HepG2 (cell line): Measurements from ENCODE around the gene C19orf44. TPM values are rescaled to one million over a fixed set of nuclear protein-coding genes. Genes with fewer than 3 reads are reported as not detected.

ENCODE experiments used
- ASH2L ChIP-seq: fragments of 300-600, 200-600 bp; sonication (generic); IDR thresholded peaks from 2 replicates; pipeline ENCODE4 v1.7.0; 2017; ENCODE audit warnings: low read depth, mild to moderate bottlenecking, moderate library complexity, mixed read lengths, low read length; ENCODE audit not compliant: insufficient read length
- ATM ChIP-seq: fragments of 450-650 bp; IDR thresholded peaks from 2 replicates; pipeline ENCODE4 v1.7.1; 2017; ENCODE audit warnings: mild to moderate bottlenecking, borderline replicate concordance
- HNF4G ChIP-seq, 2 experiments: sonication (generic) in 1 of 2; formaldehyde crosslinking in 1 of 2; IDR thresholded peaks; 2 replicates each; pipeline versions ENCODE4 v1.4.0 to v1.6.1; 2011 to 2020; ENCODE audit warnings: borderline replicate concordance in 2 of 2, low read depth in 2 of 2, mild to moderate bottlenecking in 2 of 2, low read length in 1 of 2, missing genetic modification reagents in 1 of 2, moderate library complexity in 1 of 2
- KLF16 ChIP-seq, 2 experiments: sonication (generic) in 1 of 2; formaldehyde crosslinking in 1 of 2; IDR thresholded peaks; 2 replicates each; pipeline versions ENCODE4 v1.6.1 to v1.8.0; 2016 to 2023; ENCODE audit warnings: missing genetic modification reagents in 2 of 2, missing compliant biosample characterization in 1 of 2
- NFYB ChIP-seq: sonication (generic); formaldehyde crosslinking; IDR thresholded peaks from 2 replicates; pipeline ENCODE4 v1.4.0; 2020; ENCODE audit warnings: missing genetic modification reagents
- PTBP1 ChIP-seq: fragments of 200-400 bp; formaldehyde crosslinking; IDR thresholded peaks from 2 replicates; pipeline ENCODE4 v1.6.1; 2018; ENCODE audit warnings: low read length, low read depth; ENCODE audit not compliant: poor library complexity, severe bottlenecking
- SIX4 ChIP-seq: sonication (generic); formaldehyde crosslinking; IDR thresholded peaks from 2 replicates; pipeline ENCODE4 v1.4.0; 2020; ENCODE audit warnings: missing genetic modification reagents
- ZBTB40 ChIP-seq, 2 experiments: fragments of 450-650 bp in 1 of 2; sonication (generic) in 1 of 2; formaldehyde crosslinking in 1 of 2; IDR thresholded peaks; 2 replicates each; pipeline versions ENCODE4 v1.6.1 to v1.8.0; 2016 to 2022; ENCODE audit warnings: antibody characterized with exemption in 1 of 2, mild to moderate bottlenecking in 1 of 2, missing genetic modification reagents in 1 of 2
- ZC3H13 ChIP-seq: sonication (generic); formaldehyde crosslinking; IDR thresholded peaks from 2 replicates; pipeline ENCODE4 v1.8.1; 2023; ENCODE audit warnings: mild to moderate bottlenecking, missing genetic modification reagents, moderate library complexity
- ZFP82 ChIP-seq: sonication (generic); formaldehyde crosslinking; IDR thresholded peaks from 2 replicates; pipeline ENCODE4 v1.5.1; 2020; ENCODE audit warnings: mild to moderate bottlenecking, missing genetic modification reagents, borderline replicate concordance
- ZNF337 ChIP-seq: sonication (generic); formaldehyde crosslinking; IDR thresholded peaks from 2 replicates; pipeline ENCODE4 v1.5.1; 2020; ENCODE audit warnings: missing genetic modification reagents, low read depth, mild to moderate bottlenecking, borderline replicate concordance
- ZNF350 ChIP-seq: sonication (generic); formaldehyde crosslinking; IDR thresholded peaks from 2 replicates; pipeline ENCODE4 v1.4.0; 2020; ENCODE audit warnings: mild to moderate bottlenecking, low read depth, missing genetic modification reagents, borderline replicate concordance
- ZNF614 ChIP-seq: IDR thresholded peaks from 2 replicates; pipeline ENCODE4 v1.6.1; 2018; ENCODE audit warnings: missing biosample characterization, missing genetic modification reagents, inconsistent platforms, borderline replicate concordance
- ZNF670 ChIP-seq: sonication (generic); formaldehyde crosslinking; IDR thresholded peaks from 2 replicates; pipeline ENCODE4 v1.8.0; 2022; ENCODE audit warnings: mild to moderate bottlenecking, missing genetic modification reagents, borderline replicate concordance
- ZNF770 ChIP-seq: sonication (generic); formaldehyde crosslinking; IDR thresholded peaks from 2 replicates; pipeline ENCODE4 v1.5.0; 2020; ENCODE audit warnings: mild to moderate bottlenecking, missing genetic modification reagents
- ZNF788 ChIP-seq: sonication (generic); formaldehyde crosslinking; IDR thresholded peaks from 2 replicates; pipeline ENCODE4 v1.5.0; 2020; ENCODE audit warnings: mild to moderate bottlenecking, missing genetic modification reagents, borderline replicate concordance
- polyA plus RNA-seq, 8 experiments: library from polyadenylated mRNA; depleted of rRNA in 3 of 8; stranded (reverse) in 7 of 8; unstranded in 1 of 8; fragments of >200 nt; fragmentation: Illumina TruSeq in 4 of 8; extraction: Trizol in 4 of 8; gene quantifications; 2 replicates each; pipeline versions ENCODE4 v1.2.1 to v1.2.3, GENCODE V29; 2011 to 2016; ENCODE audit warnings: low read depth in 4 of 8, missing spikeins in 1 of 8, mixed read lengths in 1 of 8; ENCODE audit not compliant: insufficient read depth in 1 of 8
- total RNA-seq, 5 experiments: library from RNA; depleted of rRNA; stranded (reverse); fragments of >200 nt; fragmentation: Illumina TruSeq; extraction: Trizol; gene quantifications; 2 replicates each; pipeline ENCODE4 v1.2.3, GENCODE V29; 2016; ENCODE audit warnings: low read depth in 1 of 5

C19orf44 gene
- total and polyA plus RNA-seq, 2 of the 13 experiments (the other 11 are each of a cell fraction or from before 2014, with no cell fraction given) = 3.2 to 4.3 TPM

- TF ChIP-seq ZNF770 (CRISPR knock-in tag) (no peak), ZC3H13 (CRISPR knock-in tag) (no peak), ASH2L (peak; percentile 14), SIX4 (no peak), PTBP1 (no peak), ZNF788 (CRISPR knock-in tag) (peak; percentile 75; the same call in 1 of the 2 replicates), ATM (no peak), NFYB (CRISPR knock-in tag) (peak; percentile 99), ZNF337 (no peak), ZNF350 (CRISPR knock-in tag) (peak; percentile 94; the same call in 1 of the 2 replicates), ZBTB40 (IDR thresholded peaks at IDR 0.05) (no peak), ZBTB40 (CRISPR knock-in tag; IDR thresholded peaks at IDR 0.05) (no peak; the same call in 1 of the 2 replicates), ZFP82 (CRISPR knock-in tag) (no peak), KLF16 (CRISPR knock-in tag; IDR thresholded peaks at IDR 0.05) (peak in 1 of 2 experiments; percentile 67; a peak in 1 of 4 replicates), ZNF614 (CRISPR knock-in tag) (no peak), HNF4G (IDR thresholded peaks at IDR 0.05; ENCODE audit: borderline replicate concordance, low read depth, low read length) (peak; percentile 5; the same call in 1 of the 2 replicates), HNF4G (CRISPR knock-in tag; IDR thresholded peaks at IDR 0.05; ENCODE audit: borderline replicate concordance, low read depth) (peak; percentile 45), ZNF670 (CRISPR knock-in tag) (0 out of 2 replicates have a peak, but pooled peaks have one; percentile 30)
Measured at GRCh38 chr19:16495982-16496612, at the start of gene C19orf44, which contains the start of gene CALR3 (continued).
